ENCODE results near the gene SLC22A23.
"Not testable (repeated sequence)": the region's sequence is repeated elsewhere in the genome, so short reads cannot be mapped to it uniquely, and the experiment has no call there.

Gene SLC22A23

DNA sequence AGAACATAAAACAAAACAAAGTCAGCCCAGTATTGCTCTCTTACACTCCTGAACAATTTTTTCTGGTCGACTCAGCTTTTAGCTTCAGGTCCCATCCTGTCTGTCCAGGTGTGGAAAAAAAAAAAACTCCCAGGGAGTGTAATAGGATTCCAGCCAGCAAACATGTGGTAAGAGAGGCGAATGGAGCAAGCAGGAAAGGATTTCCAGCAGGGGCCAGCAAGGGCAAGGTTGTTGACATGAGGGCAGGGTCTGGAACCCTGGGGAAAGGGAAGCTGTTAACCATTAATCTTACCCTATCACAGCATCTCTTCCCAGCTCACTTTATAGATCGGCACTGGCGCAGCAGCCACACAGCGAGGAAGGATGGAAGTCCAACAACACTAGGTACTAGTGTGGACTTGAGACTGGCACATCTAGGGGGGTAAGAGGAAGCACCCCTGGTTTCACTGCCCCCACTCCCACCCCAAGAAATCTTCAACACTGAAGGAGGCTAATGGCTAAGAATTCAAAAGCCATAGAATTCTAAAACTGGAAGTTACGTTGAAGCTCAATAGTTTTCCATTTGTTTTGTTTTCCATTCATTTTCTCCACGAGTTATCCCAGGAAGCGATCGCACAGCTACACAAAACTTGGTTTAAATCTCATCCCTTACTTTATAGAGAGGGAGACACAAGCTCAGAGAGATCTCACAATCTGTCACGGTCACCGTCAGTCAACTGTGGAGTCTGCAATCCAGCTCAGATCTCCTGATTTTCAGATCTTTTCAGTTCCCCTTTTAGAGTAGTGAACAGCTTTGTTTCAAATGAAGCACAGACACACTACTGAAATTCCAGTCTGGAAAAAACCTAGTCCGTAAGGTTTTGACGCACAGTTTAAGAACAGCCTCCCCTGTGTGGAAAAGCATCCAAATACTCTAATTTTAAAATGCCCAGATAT, 53.3 kb downstream of the SLC22A23 start:
- DNase-seq (ENCODE audit: low spot score): no peak

DNA sequence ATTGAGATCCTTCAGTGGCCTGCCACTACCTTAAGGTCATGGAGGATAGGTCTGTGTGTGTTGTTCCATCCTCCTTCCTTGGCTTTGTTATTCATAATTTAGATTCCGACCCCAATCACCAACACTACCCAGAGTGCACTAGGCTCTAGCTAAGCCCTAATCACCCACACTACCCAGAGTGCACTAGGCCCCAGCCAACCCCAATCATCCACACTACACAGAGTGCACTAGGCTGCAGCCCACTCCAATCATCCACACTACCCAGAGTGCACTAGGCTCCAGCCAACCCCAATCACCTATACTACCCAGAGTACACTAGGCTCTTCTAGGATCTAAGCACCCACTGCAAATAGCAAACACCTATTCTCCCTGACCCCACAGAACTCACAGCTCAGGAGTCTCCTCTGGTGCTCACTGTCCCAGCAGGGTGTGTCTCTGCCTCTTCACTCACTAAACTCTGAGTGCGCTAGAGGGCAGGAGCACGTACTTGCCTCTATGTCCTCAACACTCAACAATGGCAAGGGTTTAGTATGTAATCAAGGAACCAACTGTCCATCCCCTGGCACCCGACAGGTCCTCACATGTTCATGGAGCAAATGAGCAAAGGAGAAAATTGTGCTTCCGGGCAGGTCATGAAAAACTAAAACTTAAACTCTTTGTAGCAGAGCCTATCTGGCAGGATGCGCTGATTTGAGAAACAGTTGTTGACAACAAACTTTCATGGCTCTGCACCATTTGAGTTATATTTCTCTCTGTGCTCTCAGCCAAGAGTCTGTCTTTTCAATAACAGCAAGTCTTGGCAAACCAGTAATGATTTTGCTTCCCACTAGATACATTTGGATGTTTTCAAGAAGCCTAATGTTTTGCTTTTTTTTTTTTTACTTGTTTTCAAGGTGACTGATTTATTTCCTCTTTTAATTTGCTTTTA, 54.3 kb downstream of the SLC22A23 start:
- no peak for DNase-seq (ENCODE audit: low spot score)

DNA sequence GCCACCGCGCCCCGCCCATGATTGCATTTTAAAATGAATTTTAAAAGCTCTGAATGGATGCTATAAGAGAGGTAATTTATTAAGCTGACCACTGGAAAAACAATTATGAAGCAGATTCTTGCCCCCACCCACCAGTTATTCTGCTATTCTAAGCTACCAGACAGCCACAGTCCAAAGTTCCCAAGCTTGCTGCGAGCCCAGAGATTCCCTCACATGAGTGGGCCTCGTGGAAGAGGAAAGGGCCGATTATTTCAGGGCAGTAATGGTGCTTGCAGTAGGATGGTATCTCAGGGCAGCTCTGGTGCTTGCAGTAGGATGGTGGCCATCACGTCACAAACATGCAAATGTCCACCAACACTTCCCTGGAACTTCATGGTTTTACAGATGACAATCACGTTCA, 56.7 kb downstream of the SLC22A23 start:
- no peak for DNase-seq (ENCODE audit: low spot score)

DNA sequence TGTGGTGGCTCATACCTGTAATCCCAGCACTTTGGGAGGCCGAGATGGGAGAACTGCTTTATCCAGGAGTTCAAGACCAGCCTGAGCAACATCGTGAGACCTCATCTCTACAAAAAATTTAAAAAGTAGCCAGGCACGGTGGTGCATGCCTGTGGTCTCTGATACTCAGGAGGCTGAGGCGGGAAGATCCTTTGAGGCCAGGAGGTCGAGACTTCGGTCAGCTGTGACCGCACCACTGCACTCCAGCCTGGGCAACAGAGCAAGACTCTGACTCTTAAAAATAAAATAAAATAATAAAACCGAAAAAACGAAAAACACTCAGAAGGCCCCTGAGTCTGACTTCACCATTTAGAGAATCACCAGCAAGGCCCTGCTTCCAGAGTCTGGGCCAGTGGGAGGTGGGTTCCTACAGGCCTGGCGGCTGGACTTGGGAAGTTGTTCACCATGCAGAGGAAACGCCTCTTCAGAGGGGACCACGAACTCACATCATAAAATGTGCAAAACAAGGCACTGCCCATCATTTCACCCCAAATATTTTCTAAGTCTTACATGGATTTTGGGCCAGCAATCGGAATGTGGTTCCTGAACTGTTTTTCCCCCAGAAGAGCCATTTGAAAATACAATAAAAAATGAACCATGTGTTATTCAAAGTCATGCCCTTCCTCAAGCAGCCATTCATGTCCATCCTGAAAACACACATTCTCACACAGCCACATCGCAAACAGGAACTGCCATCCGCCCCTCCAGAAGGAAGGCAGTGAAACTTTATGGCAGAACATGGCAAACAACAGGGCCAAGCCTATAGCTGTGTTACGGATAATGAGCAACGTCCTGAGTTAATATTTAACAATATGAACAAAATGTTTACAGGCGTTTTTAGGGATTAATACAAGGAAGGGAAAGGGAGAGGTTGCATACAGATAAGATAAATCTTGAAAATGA, 57.8 kb downstream of the SLC22A23 start:
- no peak for DNase-seq (ENCODE audit: low spot score)

DNA sequence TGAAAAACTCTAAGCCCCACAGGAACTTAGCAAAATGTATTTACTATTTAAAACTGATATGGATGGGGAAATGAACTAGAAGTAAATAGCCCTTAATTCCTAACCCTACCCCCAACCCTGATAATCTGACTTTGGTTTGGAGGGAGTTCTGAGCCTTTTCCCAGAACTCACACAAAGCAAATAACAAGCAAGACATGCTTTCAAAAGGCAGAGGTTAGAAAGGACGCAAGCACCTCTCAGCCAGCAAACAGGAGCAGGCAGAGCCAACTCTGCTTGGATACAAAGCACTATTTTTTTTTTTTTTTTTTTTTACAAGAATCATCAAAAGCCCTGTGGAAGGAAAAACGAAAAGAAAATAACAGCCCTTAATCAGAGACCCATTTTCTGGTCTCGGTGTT, 58.7 kb downstream of the SLC22A23 start:
- DNase-seq (ENCODE audit: low spot score): no peak

DNA sequence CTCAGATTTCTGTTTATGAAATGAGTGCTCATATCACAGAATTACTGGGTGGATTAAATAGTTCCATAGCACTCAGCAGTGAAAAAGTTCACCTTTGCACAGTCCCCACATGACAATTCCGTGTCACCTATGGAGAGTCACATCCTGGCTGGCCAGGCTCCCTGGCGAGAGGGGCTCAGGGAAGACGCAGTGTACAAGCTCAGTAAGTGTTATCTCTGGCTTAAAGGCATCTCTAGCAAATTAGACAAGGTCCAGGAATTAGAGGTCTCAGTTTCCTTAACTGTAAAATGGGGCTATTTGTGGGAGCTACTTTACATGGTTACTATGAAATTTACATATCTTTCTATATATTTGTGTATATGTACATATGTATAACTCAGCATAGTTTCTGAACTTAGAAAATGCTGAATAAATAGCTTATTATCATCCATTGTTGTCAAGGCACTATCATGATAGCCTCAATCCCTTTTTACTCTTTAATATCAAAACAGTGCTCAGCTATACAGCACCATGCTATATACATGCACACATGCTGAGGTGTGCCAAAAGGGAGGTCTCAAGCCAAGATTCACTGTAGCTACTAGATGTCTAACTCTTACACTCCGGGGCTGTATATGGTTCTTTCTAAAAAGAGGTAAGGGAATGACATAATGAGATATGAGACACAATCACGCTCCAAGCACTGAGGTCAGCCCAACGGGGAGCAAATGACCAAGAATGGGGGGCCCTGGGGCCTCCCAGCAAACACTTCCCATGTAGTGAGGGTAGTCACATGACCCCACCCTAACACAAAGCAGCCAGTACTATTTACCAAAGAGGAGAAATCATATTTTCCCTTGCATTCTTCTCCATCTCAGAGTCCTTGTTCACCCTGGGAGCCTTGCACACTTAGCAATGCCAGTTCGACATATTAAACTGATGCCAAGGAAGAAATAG, 59.4 kb downstream of the SLC22A23 start:
- no peak for DNase-seq (ENCODE audit: low spot score)

DNA sequence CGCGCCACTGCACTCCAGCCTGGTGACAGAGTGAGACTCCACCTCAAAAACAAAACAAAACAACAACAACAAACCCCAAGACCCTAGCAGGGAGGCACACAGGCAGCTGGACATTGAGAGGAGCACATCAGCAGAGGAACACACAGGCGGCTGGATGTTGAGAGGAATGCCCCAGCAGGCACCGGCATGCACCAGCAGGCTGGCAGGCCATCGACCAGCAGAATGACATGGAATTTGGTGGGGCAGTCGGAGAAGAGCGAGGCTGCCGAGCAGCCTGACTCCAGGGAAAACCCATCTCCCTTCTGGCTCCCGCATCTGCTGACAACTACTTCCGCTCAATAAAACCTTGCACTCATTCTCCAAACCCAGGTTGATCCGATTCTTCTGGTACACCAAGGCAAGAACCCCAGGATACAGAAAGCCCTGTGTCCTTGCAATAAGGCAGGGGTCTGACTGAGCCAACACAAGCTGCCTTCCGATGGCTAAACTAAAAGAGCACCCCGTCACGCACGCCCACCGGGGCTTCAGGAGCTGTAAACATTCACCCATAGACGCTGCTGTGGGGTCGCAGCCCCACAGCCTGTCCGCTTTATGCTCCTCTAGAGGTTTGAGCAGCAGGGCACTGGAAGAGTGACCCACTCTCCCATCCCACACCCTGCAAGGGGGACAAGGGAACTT, 60.2 kb downstream of the SLC22A23 start:
- no peak for DNase-seq (ENCODE audit: low spot score)

DNA sequence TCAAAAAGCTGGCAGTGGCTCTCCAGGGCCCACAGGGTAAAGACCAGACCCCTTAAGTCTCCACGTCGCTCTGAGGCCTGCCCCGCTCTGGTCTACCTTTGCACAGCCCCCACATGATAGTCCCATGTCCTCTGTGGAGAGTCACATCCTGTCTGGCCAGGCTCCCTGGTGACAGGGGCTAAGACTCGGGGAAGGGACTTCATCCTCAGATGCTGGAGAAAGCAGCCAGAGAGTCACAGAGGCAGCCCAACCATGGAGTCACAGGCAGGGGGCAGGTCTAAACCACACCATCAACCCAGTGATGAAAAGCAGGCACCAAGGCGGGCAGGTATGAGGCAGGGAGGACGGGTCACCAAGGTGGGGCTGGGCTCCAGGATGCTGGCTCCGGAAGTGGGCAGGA, 62.2 kb downstream of the SLC22A23 start:
- DNase-seq (ENCODE audit: low spot score): no peak

DNA sequence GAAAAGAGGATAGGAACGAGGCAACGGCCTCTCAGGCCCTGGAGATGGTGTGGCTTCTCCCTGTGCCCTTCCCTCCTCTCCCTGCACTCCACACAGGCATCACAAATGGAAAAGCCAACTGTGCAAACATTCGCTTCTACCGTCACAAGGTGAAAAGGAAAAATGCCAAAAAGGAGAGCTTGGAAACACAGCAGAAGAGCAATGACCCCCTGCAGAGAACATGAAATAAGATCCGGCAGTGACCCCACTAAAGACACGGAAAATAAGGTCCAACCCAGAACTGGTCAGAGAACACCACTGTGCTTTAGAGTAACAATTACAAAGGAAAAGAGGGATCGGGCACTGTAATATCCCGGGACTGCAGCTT, 63.0 kb downstream of the SLC22A23 start:
- DNase-seq (ENCODE audit: low spot score): no peak

DNA sequence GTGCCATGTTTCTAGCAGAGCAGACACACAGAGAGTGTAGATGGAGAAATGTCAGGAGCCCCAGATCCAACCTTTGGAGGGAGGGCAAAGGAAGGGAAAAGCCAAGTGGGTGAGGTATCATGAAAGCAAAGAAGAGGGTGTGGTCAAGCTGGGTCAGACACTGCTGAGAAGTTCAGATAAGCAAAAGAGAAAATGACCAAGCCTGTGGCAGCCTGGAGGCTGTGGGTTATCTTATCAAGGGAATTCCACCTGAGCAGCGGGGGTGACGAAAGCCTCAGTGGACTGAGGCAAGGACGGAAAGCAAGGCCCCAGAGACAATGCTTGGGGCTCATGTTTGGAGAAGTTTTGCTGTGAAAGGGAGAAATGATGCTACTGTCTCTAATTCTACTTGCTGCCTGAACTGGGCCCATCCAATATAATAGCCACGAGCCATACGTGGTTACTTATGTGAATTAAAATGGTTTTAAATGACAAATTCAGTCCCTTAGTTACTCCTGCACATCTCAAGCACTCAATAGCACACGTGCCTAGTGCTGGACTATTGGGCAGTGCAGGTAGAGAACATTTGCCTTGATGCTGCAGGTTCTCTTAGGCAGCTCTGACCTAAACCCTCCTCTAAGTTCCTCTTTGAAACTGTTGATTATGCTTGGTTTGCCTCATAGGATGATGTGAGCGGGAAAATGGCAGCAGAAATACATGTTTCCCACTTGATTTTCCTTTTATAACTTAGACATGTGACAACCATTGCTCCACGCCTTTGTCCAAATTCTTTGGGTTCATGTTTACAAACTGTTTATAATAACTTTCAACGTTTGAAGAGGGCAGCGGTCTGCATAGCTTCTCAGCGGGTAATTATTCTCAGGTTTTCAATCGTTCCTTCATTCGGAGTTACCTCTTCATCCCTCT, 63.7 kb downstream of the SLC22A23 start:
- no peak for DNase-seq (ENCODE audit: low spot score)

DNA sequence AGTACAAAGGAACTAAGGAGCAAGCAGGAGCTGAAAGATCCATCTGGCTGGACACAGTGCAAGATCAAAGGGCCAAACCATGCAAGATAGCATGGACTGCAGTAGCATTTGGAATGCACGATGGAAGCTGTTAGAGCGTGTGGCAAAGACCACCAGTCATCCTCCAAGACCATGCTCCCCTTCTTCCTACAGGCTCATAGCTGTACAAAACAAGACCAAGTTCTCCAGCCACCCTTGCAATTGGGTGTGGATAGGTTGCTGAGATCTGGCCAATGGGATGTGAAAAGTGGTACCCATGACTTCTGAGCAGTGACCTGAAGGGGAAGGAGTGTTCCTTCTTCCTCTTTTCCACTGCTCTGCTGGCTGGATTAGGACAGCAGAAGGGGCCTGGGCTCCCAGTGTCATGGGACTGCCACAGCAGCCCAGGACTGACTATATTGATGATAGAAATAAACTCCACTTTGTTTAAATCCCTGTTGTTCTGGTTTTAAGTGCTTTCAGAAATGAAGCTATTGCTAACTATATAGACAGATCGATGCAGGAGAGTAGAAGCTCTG, 64.9 kb downstream of the SLC22A23 start:
- DNase-seq (ENCODE audit: low spot score): no peak

DNA sequence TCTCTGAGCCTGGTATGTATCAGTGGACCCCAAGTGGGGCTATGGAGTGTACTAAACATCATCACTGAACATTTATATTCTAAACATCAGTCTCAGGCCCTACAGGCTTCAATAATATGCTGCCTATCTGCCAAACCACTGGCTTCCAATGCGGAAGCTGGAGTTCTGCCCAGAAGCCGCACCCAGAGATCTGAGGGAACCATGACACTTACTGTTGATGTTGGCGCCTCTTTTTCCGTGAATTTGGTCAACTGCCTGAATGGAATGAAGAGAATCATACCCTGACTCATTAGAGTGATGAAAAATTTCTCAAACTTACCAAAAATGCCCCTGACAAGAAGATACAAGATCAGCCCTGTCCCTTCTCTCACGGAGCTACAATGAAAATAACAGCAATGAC, 66.2 kb downstream of the SLC22A23 start:
- DNase-seq (ENCODE audit: low spot score): no peak

DNA sequence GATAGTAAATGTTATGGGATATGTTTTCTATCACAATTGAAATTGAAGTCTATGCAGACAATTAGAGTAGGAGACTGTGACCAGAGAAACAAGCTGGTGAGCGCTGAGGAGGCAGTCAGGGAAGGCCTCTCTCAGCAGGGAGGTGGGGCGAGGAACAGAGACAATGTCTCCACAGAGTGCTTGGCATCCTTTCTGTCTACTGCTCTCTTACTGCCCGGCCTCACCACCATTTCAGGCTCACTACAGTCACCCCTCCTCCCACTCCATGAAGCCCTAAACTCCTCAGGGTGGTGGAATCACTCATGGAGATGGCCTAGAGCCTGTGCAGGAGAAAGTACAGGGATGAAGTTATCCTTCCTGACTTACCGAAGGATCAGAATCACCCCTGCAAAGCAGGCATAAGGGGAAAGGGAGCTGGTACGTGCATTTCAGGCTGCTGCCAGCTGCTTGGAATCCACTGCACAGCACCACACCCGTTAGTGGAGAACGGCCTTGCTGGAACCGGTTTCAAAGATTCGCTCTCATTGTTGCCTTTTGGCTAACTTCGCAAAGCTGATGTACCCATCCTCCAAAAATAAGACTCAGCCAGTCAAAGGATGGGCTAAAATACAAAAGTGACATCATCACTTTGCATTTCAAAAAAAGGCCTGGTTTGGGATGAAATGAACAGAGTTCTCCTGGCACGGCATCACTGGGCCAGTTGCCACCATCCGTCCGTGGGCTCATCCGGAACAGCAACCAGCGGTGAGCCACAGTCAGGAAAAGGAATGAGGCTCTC, 67.3 kb downstream of the SLC22A23 start:
- DNase-seq (ENCODE audit: low spot score): no peak

DNA sequence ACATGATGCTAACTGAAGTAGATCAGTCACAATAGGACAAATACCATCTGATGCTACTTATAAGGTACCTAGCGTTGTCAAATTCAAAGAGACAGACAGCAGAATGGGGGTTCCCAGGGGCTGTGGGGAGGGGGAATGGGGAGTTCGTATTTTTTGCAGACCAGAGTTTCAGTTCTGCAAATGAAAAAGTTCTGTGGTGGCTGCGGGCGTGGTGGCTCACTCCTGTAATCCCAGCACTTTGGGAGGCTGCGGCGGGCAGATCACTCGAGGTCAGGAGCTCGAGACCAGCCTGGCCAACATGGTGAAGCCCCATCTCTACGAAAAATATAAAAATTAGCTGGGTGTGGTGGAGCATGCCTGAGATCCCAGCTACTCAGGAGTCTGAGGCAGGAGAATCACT, 68.1 kb downstream of the SLC22A23 start:
- DNase-seq (ENCODE audit: low spot score): no peak

DNA sequence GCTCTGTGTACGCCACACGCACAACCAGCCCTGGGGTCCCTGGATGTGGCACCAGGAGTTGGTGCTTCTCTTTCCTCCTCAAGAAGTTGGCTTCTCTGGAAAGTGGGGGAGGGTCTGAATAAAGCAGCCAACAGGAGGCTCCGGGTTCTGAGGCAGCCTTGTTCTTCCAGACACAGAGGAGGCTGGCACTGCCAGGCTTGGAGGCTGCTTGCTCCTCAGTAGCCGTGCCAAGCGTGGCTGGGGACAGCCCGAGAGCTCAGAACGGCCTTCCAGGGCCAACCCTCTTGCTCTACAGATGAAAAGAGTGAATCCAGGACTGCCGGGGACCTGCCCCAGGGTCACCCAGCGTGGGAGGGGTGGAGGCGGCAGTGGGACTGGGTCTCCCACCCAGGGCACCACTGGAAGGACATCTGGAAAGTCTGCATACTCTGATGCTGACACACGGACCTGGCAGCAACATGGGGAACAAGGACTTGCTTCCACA, 70.4 kb downstream of the SLC22A23 start:
- no peak for DNase-seq (ENCODE audit: low spot score)

DNA sequence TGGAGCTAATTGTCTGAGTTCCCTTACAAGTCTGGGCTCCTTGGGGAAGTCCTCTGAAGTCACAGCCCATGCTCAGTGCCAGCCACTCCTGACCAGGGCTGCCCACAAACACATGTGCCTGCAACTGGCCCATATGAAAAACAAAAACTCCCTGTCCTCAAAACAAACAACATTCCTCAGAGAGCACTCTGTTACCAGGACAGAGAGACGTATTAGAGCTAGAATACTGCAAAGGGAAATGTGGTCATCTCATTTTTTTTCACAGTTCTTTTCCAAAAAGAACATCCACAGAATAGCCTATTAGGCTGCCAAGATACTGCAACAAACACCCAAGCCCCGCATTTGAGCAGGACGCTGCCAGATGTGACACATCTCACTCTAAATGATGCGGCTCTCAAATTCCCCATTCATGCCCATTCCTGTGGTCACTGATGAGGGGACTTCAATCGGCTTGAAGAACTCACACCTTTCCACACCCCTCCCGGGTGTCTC, 71.1 kb downstream of the SLC22A23 start:
- DNase-seq (ENCODE audit: low spot score): no peak

DNA sequence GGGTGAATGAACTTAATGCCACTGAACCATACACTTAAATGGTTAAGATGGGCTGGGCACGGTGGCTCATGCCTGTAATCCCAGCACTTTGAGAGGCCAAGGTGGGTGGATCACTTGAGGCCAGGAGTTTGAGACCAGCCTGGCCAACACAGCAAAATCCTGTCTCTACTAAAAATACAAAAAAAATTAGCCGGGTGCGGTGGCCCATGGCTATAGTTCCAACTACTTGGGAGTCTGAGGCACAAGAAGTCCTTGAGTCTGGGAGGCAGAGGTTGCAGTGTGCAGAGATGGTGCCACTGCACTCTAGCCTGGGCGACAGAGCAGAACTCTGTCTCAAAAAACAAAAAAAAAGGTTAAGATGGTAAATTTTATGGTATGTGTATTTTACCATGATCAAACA, 71.7 kb downstream of the SLC22A23 start:
- not testable (repeated sequence) for DNase-seq (ENCODE audit: low spot score)
